Measurements from ENCODE around the gene CENPC.
"Not testable (repeated sequence)": the region's sequence is repeated elsewhere in the genome, so short reads cannot be mapped to it uniquely, and the experiment has no call there.

The CENPC gene, protein sequence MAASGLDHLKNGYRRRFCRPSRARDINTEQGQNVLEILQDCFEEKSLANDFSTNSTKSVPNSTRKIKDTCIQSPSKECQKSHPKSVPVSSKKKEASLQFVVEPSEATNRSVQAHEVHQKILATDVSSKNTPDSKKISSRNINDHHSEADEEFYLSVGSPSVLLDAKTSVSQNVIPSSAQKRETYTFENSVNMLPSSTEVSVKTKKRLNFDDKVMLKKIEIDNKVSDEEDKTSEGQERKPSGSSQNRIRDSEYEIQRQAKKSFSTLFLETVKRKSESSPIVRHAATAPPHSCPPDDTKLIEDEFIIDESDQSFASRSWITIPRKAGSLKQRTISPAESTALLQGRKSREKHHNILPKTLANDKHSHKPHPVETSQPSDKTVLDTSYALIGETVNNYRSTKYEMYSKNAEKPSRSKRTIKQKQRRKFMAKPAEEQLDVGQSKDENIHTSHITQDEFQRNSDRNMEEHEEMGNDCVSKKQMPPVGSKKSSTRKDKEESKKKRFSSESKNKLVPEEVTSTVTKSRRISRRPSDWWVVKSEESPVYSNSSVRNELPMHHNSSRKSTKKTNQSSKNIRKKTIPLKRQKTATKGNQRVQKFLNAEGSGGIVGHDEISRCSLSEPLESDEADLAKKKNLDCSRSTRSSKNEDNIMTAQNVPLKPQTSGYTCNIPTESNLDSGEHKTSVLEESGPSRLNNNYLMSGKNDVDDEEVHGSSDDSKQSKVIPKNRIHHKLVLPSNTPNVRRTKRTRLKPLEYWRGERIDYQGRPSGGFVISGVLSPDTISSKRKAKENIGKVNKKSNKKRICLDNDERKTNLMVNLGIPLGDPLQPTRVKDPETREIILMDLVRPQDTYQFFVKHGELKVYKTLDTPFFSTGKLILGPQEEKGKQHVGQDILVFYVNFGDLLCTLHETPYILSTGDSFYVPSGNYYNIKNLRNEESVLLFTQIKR

DNA sequence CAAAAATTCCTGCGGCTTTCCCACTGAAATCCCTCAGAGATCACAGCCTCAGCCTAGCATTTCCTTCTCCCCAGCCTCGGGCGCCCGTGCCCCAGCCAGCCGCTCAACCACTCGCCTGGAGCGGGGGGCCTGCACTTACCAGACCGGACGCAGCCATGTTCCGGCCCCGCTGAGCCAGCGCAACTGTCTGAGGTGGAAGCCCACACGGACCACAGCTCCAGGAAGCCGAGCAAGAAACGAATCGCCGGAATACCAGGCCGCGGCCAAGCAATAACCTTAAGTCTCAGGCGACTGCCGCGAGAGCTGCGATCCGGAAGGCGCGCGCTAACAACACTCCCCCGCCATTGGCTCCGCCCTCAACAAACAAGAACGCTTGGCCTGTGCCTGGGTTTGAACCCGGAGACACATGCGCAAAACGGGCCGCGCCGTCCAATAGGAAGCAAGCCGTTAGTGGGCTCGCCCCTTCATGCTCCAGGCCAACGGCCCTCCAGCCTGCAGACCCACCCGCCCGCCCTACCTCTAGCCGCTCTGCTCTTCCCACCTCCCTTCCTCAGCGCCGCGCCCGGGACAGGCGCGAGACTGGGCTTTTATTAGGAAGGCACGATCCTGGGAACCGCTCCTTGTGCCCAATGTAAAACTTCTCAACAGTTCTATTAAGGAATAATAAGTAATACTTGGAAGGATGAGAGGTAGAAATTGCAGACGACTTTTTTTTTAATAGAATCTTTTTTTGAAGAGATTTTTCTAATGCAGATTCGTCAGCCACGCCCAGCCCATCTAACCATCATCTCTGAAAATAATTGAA lies at the start of gene CENPC:
CENPC (minus strand) TSS at position 305 of the 805 bp plus-strand sequence; CDS start at position 157, 148 bp downstream.
- peak; percentile 94 for DNase-seq

DNA sequence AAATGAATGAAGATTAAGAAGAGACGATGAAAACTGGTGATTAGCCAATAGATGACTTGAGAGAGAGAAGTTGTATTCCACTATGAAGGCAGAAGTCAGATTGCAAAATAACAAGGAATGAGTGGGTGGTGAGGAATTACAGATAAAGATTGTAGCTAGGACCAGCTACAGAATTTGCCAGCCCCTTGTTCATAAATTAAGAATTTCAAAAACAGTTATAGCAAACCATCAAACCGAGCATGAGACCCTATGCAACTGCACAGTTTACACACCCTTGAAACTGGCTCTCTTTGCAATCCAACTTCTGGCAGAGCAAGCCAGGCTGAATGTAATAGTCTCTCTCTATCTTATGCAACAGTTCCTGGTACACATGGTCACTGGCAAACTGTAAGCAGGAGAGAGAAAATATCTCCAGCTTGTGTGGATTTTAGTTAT lies 48.5 kb upstream of the CENPC start:
- DNase-seq = no peak

DNA sequence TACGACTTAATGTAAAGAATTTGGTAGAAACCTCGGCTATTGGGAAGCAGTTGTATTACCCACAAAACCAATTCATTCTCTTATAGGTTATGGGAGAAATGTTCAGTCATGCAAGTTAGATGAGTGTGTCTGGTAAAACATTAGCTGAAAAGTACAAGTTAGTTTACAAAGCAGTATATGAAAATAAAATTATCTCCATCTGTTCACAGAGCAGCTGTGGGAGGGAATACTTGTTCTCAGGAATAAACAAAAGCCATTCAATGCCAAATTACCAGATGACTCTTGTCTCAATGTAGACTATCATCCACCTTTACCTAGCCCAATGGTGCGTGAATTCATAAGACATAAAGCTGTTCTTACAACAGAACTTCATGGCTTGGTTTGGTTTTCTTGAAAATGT lies 41.9 kb upstream of the CENPC start:
- no peak for DNase-seq

DNA sequence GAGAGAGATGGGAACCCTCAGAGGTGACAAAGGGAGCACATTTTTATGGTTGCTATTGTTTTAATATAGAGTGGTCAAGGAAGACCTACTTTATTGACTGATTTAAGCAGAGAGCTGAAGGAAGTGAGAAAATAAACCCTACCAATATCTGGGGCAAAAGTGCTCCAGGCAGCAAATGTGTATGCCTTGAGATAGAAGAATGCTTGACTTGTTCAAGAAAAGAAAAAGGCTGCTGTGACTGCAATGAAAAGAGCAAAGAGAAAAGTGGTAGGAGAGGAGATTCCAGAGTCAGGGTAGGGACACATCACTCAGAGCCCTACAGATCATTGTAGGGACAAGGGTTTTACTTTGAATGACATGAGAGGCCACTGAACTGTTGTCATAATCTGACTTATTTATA lies 39.2 kb upstream of the CENPC start:
- DNase-seq = no peak

DNA sequence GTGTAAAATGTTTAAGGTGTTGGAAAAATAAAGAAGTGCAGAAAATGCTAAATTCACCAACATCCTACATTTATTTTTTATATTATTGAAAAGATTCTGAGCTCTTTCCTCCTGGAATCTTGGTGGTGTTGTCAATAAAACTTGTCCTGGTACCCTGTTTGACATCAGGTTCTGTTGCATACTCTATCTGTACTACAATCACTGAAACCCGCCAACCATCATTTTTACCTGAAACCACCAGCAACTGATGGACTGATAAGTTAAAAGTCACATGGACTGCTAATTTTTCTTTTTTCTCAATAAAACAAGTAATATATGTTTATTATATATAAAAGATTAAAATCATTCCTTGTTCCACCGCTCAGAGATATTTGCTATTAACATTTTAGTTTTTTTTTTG lies 36.6 kb upstream of the CENPC start:
- no peak for DNase-seq

DNA sequence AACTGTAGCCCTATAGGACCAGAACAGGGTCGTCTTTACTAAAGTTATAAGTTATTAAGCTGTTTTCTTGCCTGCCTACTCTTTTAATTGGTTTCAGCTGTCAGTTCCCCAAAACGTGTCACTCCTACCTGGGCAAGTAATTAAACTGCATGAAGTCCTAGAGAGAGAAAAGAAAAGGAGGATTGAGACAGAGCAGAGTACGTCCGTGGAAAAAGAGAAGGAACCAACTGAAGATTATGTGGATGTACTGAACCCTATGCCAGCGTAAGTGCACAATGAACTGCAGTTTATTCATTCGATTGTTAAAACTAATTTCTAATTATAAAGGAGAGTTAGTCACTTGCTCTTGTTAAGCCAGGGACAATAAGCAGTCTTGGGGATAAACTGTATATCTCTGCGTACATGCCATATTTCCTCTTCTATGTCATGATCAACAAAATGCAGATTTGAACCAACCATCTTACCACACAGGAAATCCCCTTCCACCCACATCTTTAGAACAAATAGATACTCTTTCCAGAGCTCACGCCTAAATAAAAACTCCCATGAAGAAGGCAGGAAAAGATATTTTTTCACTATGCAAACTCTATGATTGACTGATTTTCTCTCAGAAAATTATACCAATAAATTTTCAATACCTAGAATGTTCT lies 36.0 kb upstream of the CENPC start:
- DNase-seq = no peak

DNA sequence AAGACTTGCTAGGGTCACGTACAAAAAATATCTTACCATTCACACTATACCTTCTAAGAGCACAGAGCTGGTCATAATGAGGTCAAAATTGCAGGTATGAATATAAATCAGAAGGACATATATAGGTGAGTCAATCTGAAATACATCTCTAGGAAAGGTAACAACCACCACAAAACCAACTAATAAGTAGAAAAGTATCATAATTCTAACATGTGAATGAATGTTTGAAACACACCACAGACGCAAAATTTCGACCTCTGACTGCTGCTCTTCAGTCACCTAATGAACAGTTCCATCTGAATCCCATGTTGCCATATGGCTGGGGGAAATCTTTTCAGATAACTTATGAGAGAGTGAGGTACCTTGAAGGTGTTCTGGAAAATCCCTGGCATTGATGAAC lies 35.3 kb upstream of the CENPC start:
- no peak for DNase-seq

DNA sequence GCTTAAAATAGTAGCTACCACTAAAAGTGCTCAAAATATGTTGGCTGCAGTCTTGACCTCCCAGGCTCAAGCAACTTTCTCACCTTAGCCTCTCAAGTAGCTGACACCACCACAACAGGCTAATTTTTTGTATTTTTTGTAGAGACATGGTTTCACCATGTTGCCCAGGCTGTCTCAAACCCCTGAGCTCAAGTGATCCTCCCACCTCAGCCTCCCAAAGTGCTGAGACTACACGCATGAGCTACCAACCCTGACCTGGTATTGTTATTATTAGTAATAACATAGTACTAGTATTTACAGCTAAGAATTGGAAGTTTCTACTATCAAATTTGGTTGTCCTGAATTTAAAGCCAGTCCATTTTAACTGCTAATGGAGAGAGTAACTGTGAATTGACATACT lies 31.2 kb upstream of the CENPC start:
- DNase-seq = no peak

DNA sequence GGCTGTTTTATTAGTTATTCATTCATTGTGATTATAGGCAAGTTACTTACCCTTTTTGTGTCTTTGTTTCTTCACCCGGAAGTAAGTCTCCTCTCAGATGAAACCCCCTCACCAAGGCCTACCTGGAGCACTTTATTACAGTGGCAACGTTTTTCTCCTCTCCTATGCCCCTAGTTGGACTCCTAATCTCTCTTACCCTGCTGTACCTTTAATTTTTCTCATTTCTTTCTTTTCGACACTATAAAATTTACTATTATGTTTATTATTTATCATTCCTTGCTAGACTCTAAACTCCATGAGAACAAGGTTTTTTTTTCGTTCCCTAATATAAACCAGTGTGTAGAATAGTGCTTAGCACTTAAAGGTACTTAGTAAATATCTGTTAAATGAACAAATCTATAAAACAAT lies 30.8 kb upstream of the CENPC start:
- no peak for DNase-seq

DNA sequence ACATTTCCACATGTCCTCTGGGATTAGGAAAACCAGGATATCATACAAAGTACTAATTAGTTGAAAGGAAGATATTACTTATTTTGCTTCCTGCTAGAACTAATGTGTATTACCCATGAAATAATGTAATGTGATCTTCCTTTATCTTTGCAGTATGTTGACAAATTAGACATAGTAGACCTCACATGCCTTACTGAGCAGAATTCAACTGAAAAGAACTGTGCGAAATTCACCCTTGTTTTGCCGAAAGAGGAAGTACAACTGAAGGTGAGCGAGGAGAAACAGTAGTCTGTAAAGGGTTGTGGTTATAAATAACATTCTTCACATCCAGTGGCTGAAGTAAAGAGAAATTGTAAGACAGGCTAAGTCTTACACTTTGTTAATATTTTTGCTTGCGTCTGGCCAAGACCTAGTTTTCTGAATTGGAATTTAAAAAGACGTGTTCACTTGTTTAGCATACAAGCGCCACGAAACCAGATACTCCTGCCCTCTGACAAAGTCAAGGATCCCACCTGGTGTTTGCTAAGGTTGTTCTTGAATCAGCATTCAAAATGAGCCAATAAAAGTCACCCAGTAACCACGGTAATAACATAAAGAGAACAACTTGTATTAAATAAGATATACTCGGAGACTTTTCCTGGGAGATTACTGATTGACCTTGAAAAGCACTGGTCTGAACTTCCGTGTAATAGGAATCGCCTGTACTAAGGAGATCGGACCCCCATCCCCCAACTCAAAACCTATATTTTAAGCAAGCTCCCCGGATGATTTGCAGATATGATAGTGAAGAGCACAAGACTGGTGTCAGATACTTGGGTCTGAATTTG lies 30.1 kb upstream of the CENPC start:
- no peak for DNase-seq

DNA sequence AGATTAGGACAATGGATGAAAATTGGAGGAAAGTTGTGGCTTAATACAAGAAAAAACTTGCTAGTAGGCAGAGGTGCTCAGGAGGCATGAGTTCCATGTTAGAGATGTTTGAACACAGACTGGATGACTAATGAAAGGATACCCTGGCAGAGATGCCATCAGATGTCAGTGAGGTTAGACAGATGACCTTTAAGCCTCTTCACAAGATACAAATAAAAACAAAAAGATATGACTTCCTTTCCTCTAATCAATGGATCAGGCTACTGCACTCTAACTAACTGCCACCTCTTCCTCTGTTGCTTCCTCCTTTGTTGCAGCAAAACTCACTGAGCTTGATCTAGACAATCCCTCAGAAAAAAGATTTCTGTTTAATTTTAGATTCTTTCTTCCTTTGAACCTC lies 27.9 kb upstream of the CENPC start:
- DNase-seq = no peak

DNA sequence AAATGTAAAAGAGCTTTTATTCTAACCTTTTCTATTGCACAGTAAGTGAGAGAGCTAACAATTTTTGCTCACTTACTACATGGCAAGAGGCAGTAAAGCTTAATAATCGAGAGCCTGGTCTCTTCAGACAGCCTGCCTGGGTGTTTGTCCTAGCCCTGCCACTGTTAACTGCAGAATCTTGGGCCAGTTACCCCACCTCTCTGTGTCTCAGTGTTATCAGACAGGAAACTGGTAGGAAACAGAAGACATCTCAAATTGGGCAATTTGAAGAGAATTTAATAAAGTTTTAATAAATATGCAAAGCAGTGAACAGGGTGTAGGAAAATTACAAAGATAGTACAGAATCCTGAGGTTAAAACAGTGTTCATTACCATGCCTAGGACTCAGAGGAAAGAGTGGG lies 26.7 kb upstream of the CENPC start:
- DNase-seq = no peak

DNA sequence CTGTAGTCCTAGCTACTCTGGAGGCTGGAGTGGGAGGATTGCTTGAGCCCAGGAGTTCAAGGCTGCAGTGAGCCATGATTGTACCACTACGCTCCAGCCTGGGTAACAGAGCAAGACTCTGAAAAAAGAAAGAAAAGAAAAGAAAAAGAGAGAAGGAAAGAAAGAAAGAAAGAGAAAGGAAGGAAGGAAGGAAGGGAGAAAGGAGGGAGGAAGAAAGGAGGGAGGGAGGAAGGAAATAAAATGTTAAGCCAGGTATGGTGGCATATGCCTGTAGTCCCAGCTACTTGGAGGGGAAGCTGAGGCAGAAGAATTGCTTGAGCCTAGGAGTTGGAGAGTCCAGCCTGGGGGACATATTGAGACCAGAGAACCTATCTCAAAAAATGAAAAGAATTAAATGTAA lies 25.2 kb upstream of the CENPC start:
- DNase-seq = no peak

DNA sequence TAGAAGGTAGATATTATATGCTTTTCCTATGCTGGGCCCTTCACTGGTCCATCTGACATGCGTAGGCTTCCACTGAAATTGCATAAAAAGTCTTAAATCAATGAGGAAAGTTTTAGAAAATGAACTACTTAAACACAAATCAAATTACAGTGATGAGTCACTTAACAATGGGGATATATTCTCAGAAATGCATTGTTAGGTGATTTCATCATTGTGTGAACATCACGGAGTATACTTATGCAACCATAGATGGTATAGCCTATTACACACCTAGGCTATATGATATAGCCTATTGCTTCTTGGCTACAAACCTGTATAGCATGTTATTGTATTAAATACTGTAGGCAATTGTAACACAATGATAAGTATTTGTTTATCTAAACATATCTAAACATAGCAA lies 23.5 kb upstream of the CENPC start:
- DNase-seq = no peak

DNA sequence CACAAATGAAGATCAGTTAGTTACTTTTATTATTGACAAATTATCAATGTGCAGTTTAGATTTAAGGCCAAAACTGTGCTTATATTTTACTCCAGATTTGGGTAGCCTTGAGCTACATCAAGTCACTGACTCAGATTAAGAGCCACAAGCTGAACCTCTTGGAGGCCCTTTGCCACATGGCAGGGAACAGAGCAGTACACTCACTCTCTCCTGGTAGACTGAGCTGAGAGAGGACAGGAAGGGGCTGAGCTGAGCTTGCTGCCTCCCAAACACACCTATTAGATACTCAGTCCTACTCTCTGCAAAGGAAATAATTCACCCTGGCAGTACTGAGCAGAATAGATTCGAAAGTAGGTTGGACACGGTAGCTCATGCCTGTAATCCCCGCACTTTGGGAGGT lies 21.0 kb upstream of the CENPC start:
- no peak for DNase-seq

DNA sequence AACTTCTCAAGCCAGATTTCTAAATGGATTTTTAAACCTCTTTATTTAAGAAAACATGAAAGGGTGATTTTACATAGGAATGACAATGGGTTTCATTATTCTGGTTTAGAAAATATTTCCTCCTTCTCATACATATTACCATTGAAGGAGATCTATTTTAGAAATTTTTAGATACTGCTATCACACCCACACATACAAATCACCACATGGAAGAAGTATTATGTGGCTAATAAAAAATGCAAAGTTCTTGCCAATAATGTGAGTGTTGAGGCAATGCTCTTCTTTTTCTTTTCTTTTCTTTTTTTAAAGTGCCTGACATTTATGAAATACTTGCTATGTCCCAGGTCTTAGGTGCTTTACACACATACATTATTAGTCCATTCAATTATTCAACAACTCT lies 20.0 kb upstream of the CENPC start:
- DNase-seq = no peak

DNA sequence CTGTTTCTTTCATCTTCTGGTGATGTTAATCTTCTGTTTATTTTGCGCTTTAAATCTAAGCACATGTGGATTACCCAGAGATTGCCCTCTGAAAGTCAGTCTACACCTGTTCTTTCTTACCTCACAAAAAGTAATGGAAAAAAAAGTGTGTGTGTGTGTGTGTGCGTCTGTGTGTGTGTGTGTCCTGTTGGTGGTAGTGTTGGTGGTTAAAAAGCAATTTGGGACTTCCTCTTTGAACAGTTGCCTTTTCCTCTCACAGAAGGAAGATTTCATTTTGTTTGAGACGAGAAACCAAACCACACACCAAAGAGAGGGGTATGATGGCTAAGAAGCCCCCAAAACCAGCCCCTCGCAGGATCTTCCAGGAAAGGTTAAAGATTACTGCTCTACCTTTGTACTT lies 13.2 kb upstream of the CENPC start, which contains the start of gene STAP1:
STAP1 (plus strand) TSS at position 235 of the 400 bp plus-strand sequence; CDS start at position 318, 83 bp downstream.
- DNase-seq = no peak

DNA sequence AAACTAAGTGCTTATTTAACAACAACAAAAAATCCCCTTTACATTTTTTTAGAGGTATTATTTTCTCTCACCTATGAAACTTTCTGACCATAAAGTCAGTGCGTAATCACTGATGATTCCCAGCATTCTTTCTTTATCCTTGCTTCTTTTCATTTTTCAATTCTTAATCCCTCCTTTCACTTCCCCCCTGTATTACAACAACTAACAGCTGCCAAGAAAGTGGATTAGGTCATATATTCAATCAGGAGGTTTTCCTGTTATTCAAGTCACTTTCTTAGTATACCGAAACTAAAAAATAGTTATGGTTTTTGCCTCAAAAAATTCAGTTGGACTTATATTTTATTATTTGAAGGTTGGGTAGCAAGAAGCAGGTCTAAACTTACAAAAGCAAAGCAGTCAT lies 11.1 kb upstream of the CENPC start:
- no peak for DNase-seq

DNA sequence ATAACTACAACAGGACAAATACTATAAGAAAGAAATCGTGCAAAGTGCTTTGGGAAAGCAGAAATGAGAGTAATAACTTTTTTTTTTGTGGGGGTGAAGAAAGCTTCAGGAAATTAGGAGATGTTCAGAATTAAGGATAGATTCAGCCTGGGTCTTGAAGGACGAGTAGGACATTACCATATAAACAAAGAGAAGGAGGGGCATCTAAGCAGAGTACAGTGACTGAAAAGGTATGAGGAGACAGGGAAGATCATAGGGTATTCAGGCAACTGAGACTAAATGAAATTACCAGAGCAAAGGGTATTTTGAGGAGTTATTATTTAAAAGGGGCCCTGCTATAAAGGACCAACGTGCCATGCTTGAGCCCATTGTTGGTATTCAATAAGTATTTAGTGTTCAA lies 10.1 kb upstream of the CENPC start:
- no peak for DNase-seq

DNA sequence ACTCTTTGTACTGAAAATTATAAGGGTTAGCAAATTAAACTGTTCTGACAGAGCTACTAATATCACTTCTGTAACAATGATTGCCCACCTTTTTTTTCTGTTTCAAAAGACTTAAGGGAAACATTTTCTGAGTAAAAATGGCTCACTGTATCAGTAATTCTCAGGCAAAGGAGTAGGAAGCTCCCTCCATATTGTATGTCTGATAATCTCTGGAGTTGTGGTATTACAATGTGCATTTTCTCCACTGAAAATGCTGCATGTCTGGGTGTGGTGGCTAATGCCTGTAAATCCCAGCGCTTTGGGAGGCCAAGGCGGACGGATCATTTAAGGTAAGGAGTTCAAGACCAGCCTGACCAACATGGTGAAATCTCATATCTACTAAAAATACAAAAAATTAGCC lies 8.8 kb upstream of the CENPC start:
- no peak for DNase-seq

DNA sequence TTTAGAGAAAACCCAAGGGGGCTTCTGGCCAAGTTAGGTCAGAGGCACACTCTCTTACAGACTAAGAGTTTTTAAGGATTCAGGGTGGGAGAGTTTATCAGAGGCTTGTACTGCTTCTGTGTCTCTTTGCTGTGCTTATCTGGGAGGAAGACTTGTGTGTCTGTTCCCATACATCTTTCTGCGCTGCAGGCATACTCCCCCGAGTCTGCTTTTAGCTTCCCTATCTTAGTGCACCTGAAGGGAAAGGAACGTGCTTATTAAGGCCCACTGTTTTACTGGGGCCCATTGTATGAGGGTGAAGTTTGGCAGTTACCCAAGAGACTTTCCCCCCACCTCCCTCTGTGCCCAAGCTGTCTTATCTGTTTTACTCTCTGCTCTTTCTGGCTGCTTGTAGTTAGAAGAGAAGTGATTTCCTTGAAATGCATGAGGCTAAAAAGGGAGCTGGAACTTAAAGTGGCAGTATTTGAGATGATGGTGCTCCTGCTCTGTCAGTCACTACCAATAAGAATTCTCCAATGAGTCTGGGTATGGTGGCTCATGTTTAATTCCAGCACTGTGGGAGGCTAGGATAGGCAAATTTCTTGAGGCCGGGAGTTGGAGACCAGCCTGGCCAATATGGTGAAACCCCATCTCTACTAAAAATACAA lies 7.0 kb upstream of the CENPC start:
- DNase-seq = not testable (repeated sequence)
